VCaP (cell line): ENCODE results near the gene MORF4L1.

Experiments
- H3K27ac ChIP-seq: fragments of 450-650 bp; 2 replicates; pipeline ENCODE4 v1.5.1; 2017
- TF ChIP-seq, protein P1 (sequence below): fragments of 450-650 bp; conservative IDR thresholded peaks from 2 replicates; pipeline ENCODE4 v1.5.1; 2017; ENCODE audit warnings: mild to moderate bottlenecking, moderate library complexity

The MORF4L1 gene

DNA sequence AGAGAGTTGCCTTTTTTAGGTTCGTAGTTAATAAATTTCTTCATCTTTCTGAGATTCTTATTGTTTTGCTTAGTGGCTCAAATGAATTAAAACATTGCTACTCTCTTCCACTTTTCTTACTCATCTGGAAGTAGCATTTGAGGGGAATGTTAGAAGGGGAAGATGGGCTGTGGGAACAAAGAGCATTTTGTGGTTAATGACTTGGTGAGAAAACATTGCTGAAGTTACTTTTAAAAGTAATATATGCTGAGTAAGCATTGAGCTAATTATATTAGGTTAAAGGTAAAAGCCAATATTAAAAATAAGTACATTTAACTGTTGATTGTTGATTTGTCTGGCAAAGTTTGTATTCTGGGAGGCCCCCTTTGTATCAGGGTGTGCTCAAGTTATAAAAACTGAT is 5.7 kb downstream of the MORF4L1 start:
- TF ChIP-seq, protein P1, sequence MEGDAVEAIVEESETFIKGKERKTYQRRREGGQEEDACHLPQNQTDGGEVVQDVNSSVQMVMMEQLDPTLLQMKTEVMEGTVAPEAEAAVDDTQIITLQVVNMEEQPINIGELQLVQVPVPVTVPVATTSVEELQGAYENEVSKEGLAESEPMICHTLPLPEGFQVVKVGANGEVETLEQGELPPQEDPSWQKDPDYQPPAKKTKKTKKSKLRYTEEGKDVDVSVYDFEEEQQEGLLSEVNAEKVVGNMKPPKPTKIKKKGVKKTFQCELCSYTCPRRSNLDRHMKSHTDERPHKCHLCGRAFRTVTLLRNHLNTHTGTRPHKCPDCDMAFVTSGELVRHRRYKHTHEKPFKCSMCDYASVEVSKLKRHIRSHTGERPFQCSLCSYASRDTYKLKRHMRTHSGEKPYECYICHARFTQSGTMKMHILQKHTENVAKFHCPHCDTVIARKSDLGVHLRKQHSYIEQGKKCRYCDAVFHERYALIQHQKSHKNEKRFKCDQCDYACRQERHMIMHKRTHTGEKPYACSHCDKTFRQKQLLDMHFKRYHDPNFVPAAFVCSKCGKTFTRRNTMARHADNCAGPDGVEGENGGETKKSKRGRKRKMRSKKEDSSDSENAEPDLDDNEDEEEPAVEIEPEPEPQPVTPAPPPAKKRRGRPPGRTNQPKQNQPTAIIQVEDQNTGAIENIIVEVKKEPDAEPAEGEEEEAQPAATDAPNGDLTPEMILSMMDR = no peak
- no peak overlapping the region for H3K27ac ChIP-seq

DNA sequence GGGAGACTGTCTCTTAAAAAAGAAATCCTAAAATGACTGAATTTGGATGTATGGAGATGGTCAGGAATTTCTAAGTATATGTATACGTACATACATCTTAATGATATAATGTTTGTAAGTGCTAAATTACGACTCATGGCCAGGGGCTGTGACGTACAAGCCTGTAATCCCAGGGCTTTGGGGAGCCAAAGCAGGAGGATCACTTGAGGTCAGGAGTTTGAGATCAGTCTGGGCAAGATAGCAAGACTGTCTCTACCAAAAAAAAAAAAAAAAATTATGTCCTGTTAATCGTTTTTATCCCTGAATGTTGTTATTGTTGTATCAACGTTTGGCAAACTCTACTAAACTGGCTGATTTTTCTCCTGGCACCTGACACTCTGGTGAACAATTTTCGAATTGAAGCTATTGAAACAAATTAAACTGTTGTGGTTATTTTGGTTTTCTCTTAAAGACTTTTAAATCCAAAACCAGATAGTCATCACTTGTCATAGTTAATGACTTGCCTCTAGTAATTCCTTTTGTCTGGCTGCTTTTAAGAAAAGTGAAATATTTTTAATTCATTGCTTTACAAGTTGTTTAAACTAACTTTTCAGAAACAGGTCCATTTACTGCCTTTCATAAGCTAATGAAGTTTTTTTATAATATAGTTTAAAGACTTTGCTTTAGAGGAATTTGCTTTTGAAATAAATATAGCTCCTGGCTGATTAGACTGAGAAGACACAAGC is 7.0 kb downstream of the MORF4L1 start:
- TF ChIP-seq, protein P1 = no peak
- H3K27ac ChIP-seq = no peak overlapping the region

DNA sequence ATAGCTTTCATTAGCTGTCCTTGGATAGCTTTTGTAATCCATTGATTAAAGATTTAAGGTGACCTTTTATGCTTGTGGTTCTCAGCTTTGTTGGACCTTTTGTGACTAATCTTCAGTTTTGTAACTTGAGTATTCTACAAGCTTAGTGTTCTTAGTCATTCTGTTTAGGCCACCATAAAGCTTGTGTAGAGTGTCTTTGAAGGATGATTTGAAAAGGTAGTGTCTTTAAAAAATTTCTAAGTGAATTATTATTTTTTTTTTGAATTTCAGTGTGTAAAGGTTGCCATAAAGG is 7.5 kb downstream of the MORF4L1 start:
- no peak overlapping the region for H3K27ac ChIP-seq

DNA sequence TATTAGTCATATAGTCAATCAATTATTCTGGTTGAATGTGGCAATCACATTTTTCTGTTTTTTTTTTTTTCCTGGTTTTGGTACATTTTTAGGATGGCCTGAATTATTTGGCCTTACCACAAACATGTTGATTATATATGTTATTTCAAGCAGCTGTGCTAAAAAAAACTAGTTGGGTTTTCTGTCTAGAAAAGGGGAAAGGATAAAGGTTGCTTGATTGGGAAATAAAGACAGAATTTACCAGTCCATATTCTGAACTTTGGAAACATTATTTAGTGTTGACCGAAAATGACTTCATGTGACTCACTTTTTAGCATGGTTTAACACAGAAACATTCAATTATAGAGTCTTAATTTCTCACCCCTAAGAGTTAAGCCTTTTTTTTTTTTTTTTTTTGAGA is 8.1 kb downstream of the MORF4L1 start:
- TF ChIP-seq, protein P1 = no peak
- H3K27ac ChIP-seq = no peak overlapping the region

More for the DNA sequence above, 7.5 kb downstream of the MORF4L1 start:
- TF ChIP-seq, protein P1 = no peak

DNA sequence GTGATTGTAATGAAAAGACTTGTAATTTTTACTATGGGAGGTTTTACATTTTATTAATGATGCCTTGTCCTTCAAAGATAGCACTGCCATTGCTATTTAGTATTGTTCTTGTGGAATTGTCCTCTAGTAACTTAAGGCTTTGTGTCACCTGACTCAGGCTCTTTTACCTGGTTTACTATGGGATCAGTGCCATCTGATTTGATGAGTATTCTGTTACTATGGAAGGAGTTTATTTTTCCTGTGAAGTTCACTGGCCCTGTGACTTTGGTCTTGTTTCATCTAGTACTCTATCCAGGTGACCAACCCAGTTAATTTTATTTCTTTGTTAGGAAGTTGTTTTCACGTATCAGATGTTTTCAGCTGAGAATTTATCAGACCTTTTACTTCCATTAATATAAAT is 9.0 kb downstream of the MORF4L1 start:
- no peak overlapping the region; the same call in 1 of the 2 replicates for H3K27ac ChIP-seq
- TF ChIP-seq, protein P1 = no peak

DNA sequence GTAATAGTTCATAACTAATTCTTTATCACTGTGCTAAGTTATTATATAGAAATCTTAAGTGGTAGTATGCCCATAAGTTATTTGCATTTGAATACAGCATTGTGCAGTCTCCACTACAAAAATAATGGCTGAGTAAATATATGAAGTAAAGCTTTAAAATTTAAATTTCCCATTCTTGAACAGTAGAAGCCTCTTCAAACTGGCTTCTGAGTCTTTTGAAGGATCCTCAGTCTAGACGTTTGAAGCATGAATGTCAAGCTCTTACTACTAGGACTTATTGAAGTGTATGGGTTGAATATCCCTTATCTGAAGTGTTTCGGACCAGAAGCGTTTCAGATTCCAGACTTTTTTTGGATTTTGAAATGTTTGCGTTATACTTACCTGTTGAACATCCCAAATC is 16.3 kb downstream of the MORF4L1 start:
- TF ChIP-seq, protein P1 = no peak
- no peak overlapping the region for H3K27ac ChIP-seq

DNA sequence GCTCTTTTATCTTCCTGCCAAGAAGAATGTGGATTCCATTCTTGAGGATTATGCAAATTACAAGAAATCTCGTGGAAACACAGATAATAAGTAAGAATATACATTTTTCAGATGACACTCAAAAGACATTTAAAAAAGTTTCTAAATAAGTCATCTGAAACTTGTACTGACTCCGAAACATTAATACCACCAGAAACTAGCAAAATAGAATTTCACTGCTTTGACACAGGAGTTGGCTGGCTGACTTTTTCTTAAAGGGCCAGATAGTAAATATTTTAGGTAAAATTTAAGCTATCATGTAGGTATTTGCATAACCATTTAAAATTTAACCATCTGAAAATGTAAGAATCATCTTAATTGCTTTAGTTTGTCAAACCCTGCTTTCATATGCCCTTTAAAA is 20.8 kb downstream of the MORF4L1 start:
- TF ChIP-seq, protein P1 = no peak
- H3K27ac ChIP-seq = no peak overlapping the region
